Measurements from ENCODE around the gene ZSCAN5B.

The ZSCAN5B gene

DNA sequence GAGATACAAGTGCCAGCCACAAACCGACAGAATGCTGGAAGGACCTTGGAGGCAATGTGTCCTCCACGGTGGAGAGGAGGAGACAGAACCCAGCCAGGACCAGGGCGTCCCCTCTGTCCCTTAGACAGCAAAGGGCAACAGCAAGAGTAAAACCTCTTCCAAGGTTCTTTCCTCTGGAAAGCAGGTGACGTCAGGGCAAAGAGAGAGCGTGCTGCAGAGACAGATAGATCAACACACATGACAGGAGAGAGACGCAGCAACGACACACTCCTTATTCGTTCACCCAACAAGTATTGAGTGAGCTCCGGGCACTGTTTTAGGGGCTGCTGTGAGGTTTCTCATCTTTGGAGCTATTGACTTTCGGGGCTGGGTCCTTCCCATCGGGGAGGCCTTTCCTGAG, 23.0 kb downstream of the ZSCAN5B start:
- Histone ChIP-seq H3F3A (ENCODE audit: insufficient read depth, low read length) (no peaks in the 10 kb centered on the region), H3K4me3 (ENCODE audit: low read length) (no peak overlapping the region), H3K4me1 (ENCODE audit: low read length) (no peaks in the 10 kb centered on the region), H3K79me2 (ENCODE audit: low read length) (no peaks in the 10 kb centered on the region), H4K20me1 (ENCODE audit: insufficient read depth, low read length) (no peaks in the 10 kb centered on the region), H3K9me3 (replicated peaks; ENCODE audit: insufficient read depth, low read length) (no peaks in the 10 kb centered on the region), H3K9ac (ENCODE audit: low read length) (no peak overlapping the region), H2AFZ (ENCODE audit: low read length) (no peak overlapping the region), H3K9me2 (replicated peaks; ENCODE audit: insufficient read depth, low read length) (no peaks in the 10 kb centered on the region), H3K27ac (ENCODE audit: low read length) (no peak overlapping the region), H3K4me2 (ENCODE audit: low read depth, low read length) (no peak overlapping the region), H3K27me3 (replicated peaks; ENCODE audit: insufficient read depth, low read length) (peaks cover 56% of the 10 kb centered on the region), H3K36me3 (replicated peaks; ENCODE audit: insufficient read depth, low read length) (no peaks in the 10 kb centered on the region)
- DNase-seq = no peak
- TF ChIP-seq EZH2 (optimal IDR thresholded peaks at IDR 0.05; ENCODE audit: low read depth, low read length) = no peak
- no peak for TF ChIP-seq EZH2phosphoT487 (IDR thresholded peaks at IDR 0.05; ENCODE audit: low read length)
- TF ChIP-seq, protein P1, sequence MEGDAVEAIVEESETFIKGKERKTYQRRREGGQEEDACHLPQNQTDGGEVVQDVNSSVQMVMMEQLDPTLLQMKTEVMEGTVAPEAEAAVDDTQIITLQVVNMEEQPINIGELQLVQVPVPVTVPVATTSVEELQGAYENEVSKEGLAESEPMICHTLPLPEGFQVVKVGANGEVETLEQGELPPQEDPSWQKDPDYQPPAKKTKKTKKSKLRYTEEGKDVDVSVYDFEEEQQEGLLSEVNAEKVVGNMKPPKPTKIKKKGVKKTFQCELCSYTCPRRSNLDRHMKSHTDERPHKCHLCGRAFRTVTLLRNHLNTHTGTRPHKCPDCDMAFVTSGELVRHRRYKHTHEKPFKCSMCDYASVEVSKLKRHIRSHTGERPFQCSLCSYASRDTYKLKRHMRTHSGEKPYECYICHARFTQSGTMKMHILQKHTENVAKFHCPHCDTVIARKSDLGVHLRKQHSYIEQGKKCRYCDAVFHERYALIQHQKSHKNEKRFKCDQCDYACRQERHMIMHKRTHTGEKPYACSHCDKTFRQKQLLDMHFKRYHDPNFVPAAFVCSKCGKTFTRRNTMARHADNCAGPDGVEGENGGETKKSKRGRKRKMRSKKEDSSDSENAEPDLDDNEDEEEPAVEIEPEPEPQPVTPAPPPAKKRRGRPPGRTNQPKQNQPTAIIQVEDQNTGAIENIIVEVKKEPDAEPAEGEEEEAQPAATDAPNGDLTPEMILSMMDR (IDR thresholded peaks at IDR 0.05; ENCODE audit: low read length) = no peak

DNA sequence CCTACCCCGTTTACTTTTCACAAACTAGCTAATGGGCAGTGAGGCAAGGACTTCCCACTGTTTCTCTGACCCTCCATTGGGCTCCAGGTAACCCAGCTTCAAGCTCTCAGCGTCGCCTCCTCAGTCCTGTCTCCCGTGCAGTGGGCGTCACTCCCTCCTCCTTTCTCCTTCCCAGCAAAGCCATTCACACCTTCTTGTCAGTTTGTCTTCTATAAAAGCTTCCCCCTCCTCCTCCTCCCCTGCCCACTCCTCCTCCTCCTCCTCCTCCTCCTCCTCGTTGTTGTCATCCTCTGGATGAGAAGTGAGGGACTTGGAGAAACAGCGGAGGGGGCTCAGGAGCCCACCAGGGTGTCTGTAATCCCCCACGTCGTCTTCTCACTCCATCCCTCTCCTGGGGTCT, 23.5 kb downstream of the ZSCAN5B start:
- H3K27me3 ChIP-seq (replicated peaks; ENCODE audit: insufficient read depth, low read length) = peaks cover 54% of the 10 kb centered on the region
- DNase-seq = no peak
- no peak overlapping the region for H3K4me2 ChIP-seq (ENCODE audit: low read depth, low read length)
- H3K9me3 ChIP-seq (replicated peaks; ENCODE audit: insufficient read depth, low read length) = no peaks in the 10 kb centered on the region
- H3F3A ChIP-seq (ENCODE audit: insufficient read depth, low read length) = no peaks in the 10 kb centered on the region
- H2AFZ ChIP-seq (ENCODE audit: low read length) = no peak overlapping the region
- no peaks in the 10 kb centered on the region for H3K9me2 ChIP-seq (replicated peaks; ENCODE audit: insufficient read depth, low read length)
- H3K9ac ChIP-seq (ENCODE audit: low read length) = no peak overlapping the region
- H3K4me1 ChIP-seq (ENCODE audit: low read length) = no peaks in the 10 kb centered on the region
- TF ChIP-seq, protein P1 (IDR thresholded peaks at IDR 0.05; ENCODE audit: low read length) = no peak
- no peak for TF ChIP-seq EZH2 (optimal IDR thresholded peaks at IDR 0.05; ENCODE audit: low read depth, low read length)
- no peak for TF ChIP-seq EZH2phosphoT487 (IDR thresholded peaks at IDR 0.05; ENCODE audit: low read length)
- no peaks in the 10 kb centered on the region for H3K79me2 ChIP-seq (ENCODE audit: low read length)
- no peak overlapping the region for H3K27ac ChIP-seq (ENCODE audit: low read length)
- H4K20me1 ChIP-seq (ENCODE audit: insufficient read depth, low read length) = no peaks in the 10 kb centered on the region
- no peaks in the 10 kb centered on the region for H3K36me3 ChIP-seq (replicated peaks; ENCODE audit: insufficient read depth, low read length)
- no peak overlapping the region for H3K4me3 ChIP-seq (ENCODE audit: low read length)

DNA sequence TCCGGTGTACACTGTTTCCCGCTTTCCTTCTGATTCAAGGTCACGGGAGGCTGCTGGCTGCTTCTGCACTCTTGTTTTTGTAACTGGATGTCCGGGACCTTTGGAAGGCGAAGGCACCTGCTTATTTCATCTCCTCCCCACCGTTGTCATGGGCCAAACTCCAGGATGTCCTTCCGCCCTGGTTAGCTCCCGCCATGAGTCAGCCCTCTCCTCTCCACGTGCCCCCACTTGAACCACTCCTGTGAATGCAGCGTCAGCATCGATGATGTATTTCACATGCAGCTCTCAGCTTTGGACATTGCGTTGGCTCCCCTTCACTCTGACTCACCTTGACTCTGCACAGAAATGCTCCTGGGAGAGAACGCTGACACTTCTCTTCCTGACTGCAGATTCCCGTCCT, 27.3 kb downstream of the ZSCAN5B start:
- Histone ChIP-seq H3K4me1 (ENCODE audit: low read length) (no peaks in the 10 kb centered on the region), H3K4me3 (ENCODE audit: low read length) (no peak overlapping the region), H3K9me3 (replicated peaks; ENCODE audit: insufficient read depth, low read length) (no peaks in the 10 kb centered on the region), H3F3A (ENCODE audit: insufficient read depth, low read length) (no peaks in the 10 kb centered on the region), H3K79me2 (ENCODE audit: low read length) (no peaks in the 10 kb centered on the region), H4K20me1 (ENCODE audit: insufficient read depth, low read length) (no peaks in the 10 kb centered on the region), H3K9ac (ENCODE audit: low read length) (no peak overlapping the region), H3K9me2 (replicated peaks; ENCODE audit: insufficient read depth, low read length) (no peaks in the 10 kb centered on the region), H3K27me3 (replicated peaks; ENCODE audit: insufficient read depth, low read length) (peaks cover 35% of the 10 kb centered on the region), H2AFZ (ENCODE audit: low read length) (no peak overlapping the region), H3K4me2 (ENCODE audit: low read depth, low read length) (no peak overlapping the region), H3K27ac (ENCODE audit: low read length) (no peak overlapping the region), H3K36me3 (replicated peaks; ENCODE audit: insufficient read depth, low read length) (no peaks in the 10 kb centered on the region)
- TF ChIP-seq, protein P1 (IDR thresholded peaks at IDR 0.05; ENCODE audit: low read length) = no peak
- TF ChIP-seq EZH2 (optimal IDR thresholded peaks at IDR 0.05; ENCODE audit: low read depth, low read length) (no peak), EZH2phosphoT487 (IDR thresholded peaks at IDR 0.05; ENCODE audit: low read length) (no peak)
- DNase-seq = no peak

All from MM.1S (cell line).